ENCODE data around the gene BIRC5.
"Not testable (repeated sequence)": the region's sequence is repeated elsewhere in the genome, so short reads cannot be mapped to it uniquely, and the experiment has no call there.

BIRC5 gene

GRCh38 chr17:78214016-78214705 lies at the start of gene BIRC5:
BIRC5 (plus strand) TSS chr17:78214253; CDS start chr17:78214317, 64 bp downstream.
- H3K27ac ChIP-seq, result no peak within 1 kb of the TSS
- DNase-seq (ENCODE audit: low read depth, low spot score), result no peak

GRCh38 chr17:78164748-78165607 lies 49.1 kb upstream of the BIRC5 start:
- H3K27ac ChIP-seq, result no peak overlapping the region

GRCh38 chr17:78166416-78166815 lies 47.6 kb upstream of the BIRC5 start:
- DNase-seq (ENCODE audit: low read depth, low spot score), result no peak

More at GRCh38 chr17:78164748-78165607, 49.1 kb upstream of the BIRC5 start:
- DNase-seq (ENCODE audit: low read depth, low spot score), result no peak

GRCh38 chr17:78168242-78168902 lies 45.7 kb upstream of the BIRC5 start, which contains the start of gene SYNGR2:
SYNGR2 (plus strand) TSS chr17:78168581; CDS start chr17:78168617, 36 bp downstream.
- H3K27ac ChIP-seq, result peak within 1 kb of the TSS; percentile 73
- no peak for DNase-seq (ENCODE audit: low read depth, low spot score)

More at GRCh38 chr17:78166416-78166815, 47.6 kb upstream of the BIRC5 start:
- no peak overlapping the region for H3K27ac ChIP-seq

- no peak for DNase-seq (ENCODE audit: low read depth, low spot score)
- peak overlapping the region; percentile 73 for H3K27ac ChIP-seq
Measured at GRCh38 chr17:78168903-78169793, 44.9 kb upstream of the BIRC5 start.

- H3K27ac ChIP-seq, result no peak overlapping the region
- no peak for DNase-seq (ENCODE audit: low read depth, low spot score)
Measured at GRCh38 chr17:78170692-78171590, 43.1 kb upstream of the BIRC5 start.

- not testable (repeated sequence) for H3K27ac ChIP-seq; DNase-seq (ENCODE audit: low read depth, low spot score)
Measured at GRCh38 chr17:78171591-78172248, 42.3 kb upstream of the BIRC5 start.

GRCh38 chr17:78172249-78173051 lies 41.6 kb upstream of the BIRC5 start:
- DNase-seq (ENCODE audit: low read depth, low spot score), result no peak
- peak overlapping the region; percentile 55 for H3K27ac ChIP-seq

- no peak for DNase-seq (ENCODE audit: low read depth, low spot score)
- H3K27ac ChIP-seq, result peak overlapping the region; percentile 55
Measured at GRCh38 chr17:78173097-78173715, 40.8 kb upstream of the BIRC5 start.

- peak overlapping the region; percentile 55 for H3K27ac ChIP-seq
- DNase-seq (ENCODE audit: low read depth, low spot score), result no peak
Measured at GRCh38 chr17:78174346-78174869, 39.6 kb upstream of the BIRC5 start.

- H3K27ac ChIP-seq, result peak overlapping the region; percentile 55
- no peak for DNase-seq (ENCODE audit: low read depth, low spot score)
Measured at GRCh38 chr17:78174870-78175642, 39.0 kb upstream of the BIRC5 start.

- no peak overlapping the region for H3K27ac ChIP-seq
- no peak for DNase-seq (ENCODE audit: low read depth, low spot score)
Measured at GRCh38 chr17:78175643-78175981, 38.4 kb upstream of the BIRC5 start.

- no peak for DNase-seq (ENCODE audit: low read depth, low spot score)
- H3K27ac ChIP-seq, result no peak overlapping the region
Measured at GRCh38 chr17:78176548-78177025, 37.5 kb upstream of the BIRC5 start.

GRCh38 chr17:78179372-78179771 lies 34.7 kb upstream of the BIRC5 start:
- no peak overlapping the region for H3K27ac ChIP-seq
- DNase-seq (ENCODE audit: low read depth, low spot score), result no peak

GRCh38 chr17:78180083-78180482 lies 34.0 kb upstream of the BIRC5 start:
- no peak for DNase-seq (ENCODE audit: low read depth, low spot score)
- H3K27ac ChIP-seq, result no peak overlapping the region

- DNase-seq (ENCODE audit: low read depth, low spot score), result no peak
- no peak overlapping the region for H3K27ac ChIP-seq
Measured at GRCh38 chr17:78180508-78180907, 33.5 kb upstream of the BIRC5 start.

All from epithelial cell of prostate (primary cell).